Measurements from ENCODE around the gene MYO5B. TPM values are rescaled to one million over a fixed set of nuclear protein-coding genes. Genes with fewer than 3 reads are reported as not detected.
A peak's percentile ranks its signal among the peaks of the same experiment; 100 is the strongest.

The MYO5B gene
- total RNA-seq, 1 experiment from 2014 or later = 25.9 TPM

- H3K36me3 Mint-ChIP-seq (ENCODE audit: insufficient read depth, unreplicated experiment) = peaks cover 11% of the 10 kb centered on the region
- H3K27me3 Mint-ChIP-seq (ENCODE audit: insufficient read depth, unreplicated experiment) = no peaks in the 10 kb centered on the region
- TF ChIP-seq, protein P1, sequence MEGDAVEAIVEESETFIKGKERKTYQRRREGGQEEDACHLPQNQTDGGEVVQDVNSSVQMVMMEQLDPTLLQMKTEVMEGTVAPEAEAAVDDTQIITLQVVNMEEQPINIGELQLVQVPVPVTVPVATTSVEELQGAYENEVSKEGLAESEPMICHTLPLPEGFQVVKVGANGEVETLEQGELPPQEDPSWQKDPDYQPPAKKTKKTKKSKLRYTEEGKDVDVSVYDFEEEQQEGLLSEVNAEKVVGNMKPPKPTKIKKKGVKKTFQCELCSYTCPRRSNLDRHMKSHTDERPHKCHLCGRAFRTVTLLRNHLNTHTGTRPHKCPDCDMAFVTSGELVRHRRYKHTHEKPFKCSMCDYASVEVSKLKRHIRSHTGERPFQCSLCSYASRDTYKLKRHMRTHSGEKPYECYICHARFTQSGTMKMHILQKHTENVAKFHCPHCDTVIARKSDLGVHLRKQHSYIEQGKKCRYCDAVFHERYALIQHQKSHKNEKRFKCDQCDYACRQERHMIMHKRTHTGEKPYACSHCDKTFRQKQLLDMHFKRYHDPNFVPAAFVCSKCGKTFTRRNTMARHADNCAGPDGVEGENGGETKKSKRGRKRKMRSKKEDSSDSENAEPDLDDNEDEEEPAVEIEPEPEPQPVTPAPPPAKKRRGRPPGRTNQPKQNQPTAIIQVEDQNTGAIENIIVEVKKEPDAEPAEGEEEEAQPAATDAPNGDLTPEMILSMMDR (IDR thresholded peaks at IDR 0.05; ENCODE audit: unreplicated experiment) = no peak
- ChIA-PET POLR2A (no interaction called here), CTCF (interaction anchor here (0.5 to 0.6 kb wide), 2 partner anchors 195 to 827 kb away, joined by 3 to 4 read pairs; no protein-coding TSS in a partner anchor)
- H3K9me3 Mint-ChIP-seq (ENCODE audit: unreplicated experiment) = no peaks in the 10 kb centered on the region
- peak; percentile 48 for DNase-seq (ENCODE audit: unreplicated experiment)
- H3K27ac Mint-ChIP-seq (ENCODE audit: low read depth, unreplicated experiment) = no peak overlapping the region
- intact Hi-C loops (cut with micrococcal nuclease) = no loop called here
- no peaks in the 10 kb centered on the region for H3K4me1 Mint-ChIP-seq (ENCODE audit: insufficient read depth, unreplicated experiment)
- no TSS peak for BruUV-seq (replicated peaks)
- no peak overlapping the region for H3K4me3 Mint-ChIP-seq (ENCODE audit: unreplicated experiment)
Measured at GRCh38 chr18:49907346-49907929, 287.5 kb downstream of the MYO5B start.

DNA sequence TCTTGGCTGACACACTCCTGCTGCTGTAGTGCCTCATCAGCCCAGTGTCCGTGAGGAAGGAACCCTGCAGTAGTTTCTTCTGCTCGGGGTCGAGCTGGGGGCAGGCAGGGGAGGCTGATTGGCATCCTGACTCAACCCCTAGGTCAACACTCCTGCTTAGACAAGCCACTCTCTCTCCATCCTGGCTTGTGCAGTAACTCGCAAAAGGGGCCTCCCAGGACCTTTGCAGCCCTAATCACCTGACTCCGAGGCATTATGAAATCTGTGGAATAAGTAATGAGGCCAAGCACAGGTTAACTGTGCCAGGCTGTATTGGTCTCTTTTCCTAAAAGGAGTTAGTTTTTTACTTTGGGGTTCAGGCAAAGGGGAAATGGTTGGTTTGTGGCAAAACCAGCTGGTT, 289.2 kb downstream of the MYO5B start:
- H3K27ac Mint-ChIP-seq (ENCODE audit: low read depth, unreplicated experiment) = no peak overlapping the region
- POLR2A ChIA-PET = no interaction called here
- no TSS peak for BruUV-seq (replicated peaks)

GRCh38 chr18:49904871-49905555, 289.9 kb downstream of the MYO5B start:
- BruUV-seq (replicated peaks) = no TSS peak
- no peak for DNase-seq (ENCODE audit: unreplicated experiment)
- TF ChIP-seq, protein P1 (IDR thresholded peaks at IDR 0.05; ENCODE audit: unreplicated experiment) = no peak
- Mint-ChIP-seq H3K4me1 (ENCODE audit: insufficient read depth, unreplicated experiment) (no peaks in the 10 kb centered on the region), H3K36me3 (ENCODE audit: insufficient read depth, unreplicated experiment) (peaks cover 11% of the 10 kb centered on the region), H3K27ac (ENCODE audit: low read depth, unreplicated experiment) (no peak overlapping the region), H3K4me3 (ENCODE audit: unreplicated experiment) (no peak overlapping the region), H3K27me3 (ENCODE audit: insufficient read depth, unreplicated experiment) (no peaks in the 10 kb centered on the region), H3K9me3 (ENCODE audit: unreplicated experiment) (no peaks in the 10 kb centered on the region)
- POLR2A ChIA-PET = no interaction called here
- intact Hi-C loops (cut with micrococcal nuclease) = no loop called here
- CTCF ChIA-PET = interaction anchor here (0.6 kb wide), 1 partner anchor 43 kb away, joined by 3 read pairs; no protein-coding TSS in a partner anchor

More for the DNA sequence above, 289.2 kb downstream of the MYO5B start:
- Mint-ChIP-seq H3K36me3 (ENCODE audit: insufficient read depth, unreplicated experiment) (peaks cover 11% of the 10 kb centered on the region), H3K27me3 (ENCODE audit: insufficient read depth, unreplicated experiment) (no peaks in the 10 kb centered on the region), H3K9me3 (ENCODE audit: unreplicated experiment) (no peaks in the 10 kb centered on the region), H3K4me1 (ENCODE audit: insufficient read depth, unreplicated experiment) (no peaks in the 10 kb centered on the region), H3K4me3 (ENCODE audit: unreplicated experiment) (no peak overlapping the region)
- CTCF ChIA-PET = no interaction called here
- intact Hi-C loops (cut with micrococcal nuclease) = no loop called here
- TF ChIP-seq, protein P1 (IDR thresholded peaks at IDR 0.05; ENCODE audit: unreplicated experiment) = no peak
- no peak for DNase-seq (ENCODE audit: unreplicated experiment)

- ChIA-PET CTCF (no interaction called here), POLR2A (no interaction called here)
- Mint-ChIP-seq H3K36me3 (ENCODE audit: insufficient read depth, unreplicated experiment) (peaks cover 11% of the 10 kb centered on the region), H3K9me3 (ENCODE audit: unreplicated experiment) (no peaks in the 10 kb centered on the region), H3K27me3 (ENCODE audit: insufficient read depth, unreplicated experiment) (no peaks in the 10 kb centered on the region), H3K4me1 (ENCODE audit: insufficient read depth, unreplicated experiment) (no peaks in the 10 kb centered on the region), H3K27ac (ENCODE audit: low read depth, unreplicated experiment) (no peak overlapping the region), H3K4me3 (ENCODE audit: unreplicated experiment) (no peak overlapping the region)
- no TSS peak for BruUV-seq (replicated peaks)
- intact Hi-C loops (cut with micrococcal nuclease) = no loop called here
- TF ChIP-seq, protein P1 (IDR thresholded peaks at IDR 0.05; ENCODE audit: unreplicated experiment) = no peak
- no peak for DNase-seq (ENCODE audit: unreplicated experiment)
Measured at GRCh38 chr18:49901862-49902340, 293.0 kb downstream of the MYO5B start.
